Measurements from ENCODE around the gene TMPRSS11A. TPM values are rescaled to one million over a fixed set of nuclear protein-coding genes. Genes with fewer than 3 reads are reported as not detected.

Gene TMPRSS11A
- total and polyA plus RNA-seq, 2 of the 13 experiments (the other 11 are each of a cell fraction or from before 2014, with no cell fraction given) = not detected

DNA sequence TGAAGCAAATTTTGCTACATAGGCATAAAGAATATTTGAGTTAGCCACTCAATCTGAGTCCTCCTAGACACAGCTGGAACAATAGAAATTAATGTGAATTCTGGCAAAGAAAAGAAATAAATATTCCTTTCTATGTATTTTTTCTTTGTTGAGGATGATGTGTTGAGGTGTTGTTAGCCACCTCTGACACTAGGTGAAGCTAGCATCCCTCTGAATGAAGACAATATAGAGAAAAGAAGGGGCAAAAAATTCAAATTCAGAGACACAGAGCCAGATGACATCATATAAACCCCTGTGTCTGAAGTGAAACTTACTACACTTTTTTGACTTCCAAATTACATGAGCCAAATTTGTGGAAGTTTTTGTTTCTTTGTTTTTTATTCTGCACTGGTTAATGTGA is 44.9 kb downstream of the TMPRSS11A start (continued):
- no peak for TF ChIP-seq KDM2A (CRISPR knock-in tag; IDR thresholded peaks at IDR 0.05; ENCODE audit: borderline replicate concordance, low read depth)
- no peak for TF ChIP-seq HDAC2 (CRISPR knock-in tag; IDR thresholded peaks at IDR 0.05)
- no peak for TF ChIP-seq TRIM24 (CRISPR knock-in tag; IDR thresholded peaks at IDR 0.05)
- TF ChIP-seq ZNF563 (CRISPR knock-in tag; IDR thresholded peaks at IDR 0.05) = no peak
- no peak for TF ChIP-seq MIER3 (CRISPR knock-in tag; IDR thresholded peaks at IDR 0.05; ENCODE audit: borderline replicate concordance)
- TF ChIP-seq ZNF589 (CRISPR knock-in tag; conservative IDR thresholded peaks at IDR 0.05) = no peak
- TF ChIP-seq CTCF (CRISPR knock-in tag; IDR thresholded peaks at IDR 0.05) = peak; percentile 29; the same call in 1 of the 2 replicates
- no peak for TF ChIP-seq CHD4 (IDR thresholded peaks at IDR 0.05; ENCODE audit: borderline replicate concordance, low read length)
- TF ChIP-seq, protein P1, sequence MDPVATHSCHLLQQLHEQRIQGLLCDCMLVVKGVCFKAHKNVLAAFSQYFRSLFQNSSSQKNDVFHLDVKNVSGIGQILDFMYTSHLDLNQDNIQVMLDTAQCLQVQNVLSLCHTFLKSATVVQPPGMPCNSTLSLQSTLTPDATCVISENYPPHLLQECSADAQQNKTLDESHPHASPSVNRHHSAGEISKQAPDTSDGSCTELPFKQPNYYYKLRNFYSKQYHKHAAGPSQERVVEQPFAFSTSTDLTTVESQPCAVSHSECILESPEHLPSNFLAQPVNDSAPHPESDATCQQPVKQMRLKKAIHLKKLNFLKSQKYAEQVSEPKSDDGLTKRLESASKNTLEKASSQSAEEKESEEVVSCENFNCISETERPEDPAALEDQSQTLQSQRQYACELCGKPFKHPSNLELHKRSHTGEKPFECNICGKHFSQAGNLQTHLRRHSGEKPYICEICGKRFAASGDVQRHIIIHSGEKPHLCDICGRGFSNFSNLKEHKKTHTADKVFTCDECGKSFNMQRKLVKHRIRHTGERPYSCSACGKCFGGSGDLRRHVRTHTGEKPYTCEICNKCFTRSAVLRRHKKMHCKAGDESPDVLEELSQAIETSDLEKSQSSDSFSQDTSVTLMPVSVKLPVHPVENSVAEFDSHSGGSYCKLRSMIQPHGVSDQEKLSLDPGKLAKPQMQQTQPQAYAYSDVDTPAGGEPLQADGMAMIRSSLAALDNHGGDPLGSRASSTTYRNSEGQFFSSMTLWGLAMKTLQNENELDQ (CRISPR knock-in tag; IDR thresholded peaks at IDR 0.05; ENCODE audit: borderline replicate concordance) = no peak
- TF ChIP-seq JDP2 (CRISPR knock-in tag; IDR thresholded peaks at IDR 0.05; ENCODE audit: borderline replicate concordance) = no peak
- no peak for TF ChIP-seq PAF1 (CRISPR knock-in tag; IDR thresholded peaks at IDR 0.05)
- no peak for TF ChIP-seq ZNF552 (CRISPR knock-in tag; IDR thresholded peaks at IDR 0.05; ENCODE audit: borderline replicate concordance)
- TF ChIP-seq NKX3-1 (CRISPR knock-in tag; IDR thresholded peaks at IDR 0.05) = no peak

Measured in HepG2 (cell line).